ENCODE data around the gene C11orf24.
"Not testable (repeated sequence)": the region's sequence is repeated elsewhere in the genome, so short reads cannot be mapped to it uniquely, and the experiment has no call there.

The C11orf24 gene

DNA sequence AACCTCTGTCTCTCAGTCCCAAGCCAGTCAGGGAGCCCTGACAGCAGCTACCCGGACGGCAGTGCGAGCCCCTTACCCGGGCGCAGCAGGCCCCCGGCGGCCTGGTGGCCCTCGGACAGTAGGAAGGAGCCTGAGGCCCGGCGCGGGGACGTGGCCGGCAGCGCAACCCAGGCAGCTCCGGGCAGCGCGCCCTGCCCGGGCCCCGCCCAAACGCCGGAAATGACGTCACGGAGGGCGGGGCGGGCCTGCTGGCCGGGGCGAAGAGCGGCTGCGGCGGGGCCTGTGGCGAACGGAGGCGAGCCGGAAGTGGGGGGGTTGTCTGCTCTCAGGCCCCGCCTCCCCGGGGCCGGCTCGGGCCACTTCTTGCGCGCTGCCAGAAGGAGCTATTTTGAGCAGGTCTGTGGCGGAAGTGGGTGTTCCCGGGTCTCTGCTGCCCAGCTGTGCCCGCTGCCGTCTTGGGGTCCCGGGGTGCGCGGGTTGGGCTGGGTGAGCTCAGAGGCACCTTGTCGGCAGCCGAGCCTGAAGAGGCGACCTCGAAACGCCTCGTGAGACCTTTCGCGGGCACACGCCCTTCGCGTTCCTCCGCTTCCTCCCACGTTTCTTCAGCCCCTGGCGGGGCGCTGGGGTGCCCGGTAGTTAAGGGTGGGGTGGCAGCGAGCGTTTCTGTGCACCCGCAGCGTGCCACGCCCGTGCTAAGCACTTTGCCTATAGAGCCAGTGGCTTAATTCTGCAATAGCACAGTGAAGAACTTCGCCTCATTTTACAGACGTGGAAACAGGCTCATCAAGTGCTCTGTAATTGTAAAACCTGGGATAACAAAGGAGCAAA is at the start of gene C11orf24:
TSS of gene C11orf24 (minus strand) at position 193 of the 828 bp plus-strand sequence. CDS start 8,206 bp downstream, outside the sequence.
- DNase-seq, result peak; percentile 96

DNA sequence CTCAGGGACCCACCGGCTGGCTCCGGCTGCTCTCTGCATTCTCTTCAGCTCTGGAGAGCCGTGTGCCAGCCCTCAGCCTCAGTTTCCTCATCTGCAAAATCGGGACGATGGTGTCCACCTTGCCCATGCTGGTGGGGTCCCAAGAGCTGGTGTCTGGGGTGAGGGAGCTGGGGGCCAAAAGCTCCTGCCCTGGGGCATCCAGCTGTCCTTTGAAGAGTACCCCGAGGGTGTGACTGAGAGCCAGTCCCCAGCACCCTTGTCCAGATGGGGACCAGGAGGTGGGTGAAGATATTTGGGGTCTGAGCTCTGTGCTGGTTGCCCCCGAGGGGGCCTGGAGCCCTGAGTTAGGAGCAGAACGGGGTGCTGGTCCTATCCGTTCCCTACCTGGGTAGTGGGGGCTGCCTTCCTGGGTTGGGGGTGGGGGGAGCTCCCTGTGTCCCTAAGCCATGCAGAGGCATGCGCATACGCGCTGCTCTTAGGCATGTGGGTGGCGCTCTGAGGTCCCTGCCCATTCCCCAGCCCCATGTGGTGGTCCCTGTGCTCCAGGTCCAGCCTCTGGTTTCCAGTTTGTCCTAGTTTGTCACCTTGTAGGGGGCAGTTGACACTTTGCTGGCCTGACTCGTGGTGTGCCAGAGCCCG is 45.5 kb upstream of the C11orf24 start:
- no peak for DNase-seq

DNA sequence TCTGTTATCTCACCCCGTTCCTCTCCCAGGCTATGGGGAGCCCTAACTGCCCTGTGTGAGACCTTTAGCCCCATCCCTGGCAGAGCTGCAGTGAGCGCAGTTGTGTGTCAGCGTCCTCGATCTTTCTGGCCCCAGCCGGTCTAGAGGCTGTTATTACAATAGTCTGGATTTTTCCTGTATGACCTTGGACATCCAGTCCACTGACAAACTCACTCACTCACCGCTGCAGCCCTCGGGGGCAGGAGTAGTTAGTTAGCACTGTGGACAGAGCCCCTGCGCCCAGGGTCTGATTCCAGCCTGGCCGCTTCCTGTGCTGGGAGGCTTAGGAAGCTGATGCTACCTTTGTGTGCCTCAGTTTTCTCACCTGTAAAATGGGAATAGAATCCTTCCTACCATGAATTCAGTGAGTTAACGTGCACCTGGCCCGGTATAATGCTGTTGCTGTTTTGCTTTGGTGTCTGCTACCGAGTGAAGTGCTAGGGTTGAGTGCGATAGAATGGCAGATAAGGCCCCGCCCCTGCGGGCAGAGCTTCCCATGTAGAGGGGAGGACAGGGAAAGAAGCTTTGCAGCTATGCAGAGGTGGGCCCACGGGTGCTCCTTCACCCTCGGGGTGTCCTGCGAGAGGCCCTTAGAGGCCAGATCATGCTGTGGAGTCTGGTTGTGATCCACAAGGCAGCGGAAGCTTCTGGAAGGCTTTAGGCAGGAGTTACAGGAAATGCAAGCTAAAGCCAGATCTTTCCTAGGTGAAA is 43.6 kb upstream of the C11orf24 start:
- DNase-seq, result peak; percentile 61

DNA sequence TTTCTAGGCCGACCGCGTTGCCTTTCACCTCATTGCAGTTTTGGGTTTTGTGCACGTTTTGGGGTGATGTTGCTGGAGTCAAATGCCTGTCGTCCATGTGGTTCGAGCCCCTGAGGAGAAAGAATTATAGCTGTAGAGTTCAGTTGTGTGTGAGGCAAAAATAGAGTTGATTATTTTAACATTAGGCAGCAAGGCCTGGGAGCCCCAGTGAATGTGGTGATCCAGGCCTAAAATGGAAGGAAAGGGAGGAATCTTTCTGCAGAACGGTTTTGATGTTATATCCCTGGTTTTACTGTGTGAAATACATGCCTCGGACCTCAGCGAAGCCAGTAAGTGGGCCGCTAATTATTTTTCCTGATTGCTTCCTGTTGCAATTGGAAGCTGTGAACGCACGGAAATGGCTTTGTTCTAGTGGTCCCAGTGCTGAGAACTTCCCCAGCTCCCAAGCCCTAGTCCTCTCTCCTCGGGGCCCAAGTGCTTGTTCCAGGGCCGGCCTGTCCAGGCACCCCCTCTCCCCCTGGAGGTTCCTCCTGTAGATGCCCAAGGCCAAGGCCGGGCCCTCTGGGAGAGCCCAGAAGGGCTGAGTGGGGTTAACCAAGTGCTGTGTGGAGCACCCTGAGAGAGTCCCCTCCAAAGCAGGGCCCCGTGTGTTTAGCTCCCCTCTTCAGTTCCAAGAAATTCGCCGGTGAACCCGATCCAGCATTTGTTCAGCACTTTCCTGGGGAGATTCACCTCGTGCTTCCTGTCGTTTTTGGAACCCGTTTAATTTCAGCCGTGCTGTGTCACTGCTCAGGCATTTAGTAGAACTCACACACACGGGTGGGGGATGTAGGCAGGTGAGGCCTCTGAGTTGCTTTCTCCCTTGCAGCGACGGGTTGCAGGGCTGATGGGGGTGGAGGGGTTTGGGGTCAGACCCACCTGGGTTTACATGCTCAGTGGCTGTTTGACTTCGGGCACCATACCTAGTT is 42.7 kb upstream of the C11orf24 start:
- peak; percentile 52 for DNase-seq

DNA sequence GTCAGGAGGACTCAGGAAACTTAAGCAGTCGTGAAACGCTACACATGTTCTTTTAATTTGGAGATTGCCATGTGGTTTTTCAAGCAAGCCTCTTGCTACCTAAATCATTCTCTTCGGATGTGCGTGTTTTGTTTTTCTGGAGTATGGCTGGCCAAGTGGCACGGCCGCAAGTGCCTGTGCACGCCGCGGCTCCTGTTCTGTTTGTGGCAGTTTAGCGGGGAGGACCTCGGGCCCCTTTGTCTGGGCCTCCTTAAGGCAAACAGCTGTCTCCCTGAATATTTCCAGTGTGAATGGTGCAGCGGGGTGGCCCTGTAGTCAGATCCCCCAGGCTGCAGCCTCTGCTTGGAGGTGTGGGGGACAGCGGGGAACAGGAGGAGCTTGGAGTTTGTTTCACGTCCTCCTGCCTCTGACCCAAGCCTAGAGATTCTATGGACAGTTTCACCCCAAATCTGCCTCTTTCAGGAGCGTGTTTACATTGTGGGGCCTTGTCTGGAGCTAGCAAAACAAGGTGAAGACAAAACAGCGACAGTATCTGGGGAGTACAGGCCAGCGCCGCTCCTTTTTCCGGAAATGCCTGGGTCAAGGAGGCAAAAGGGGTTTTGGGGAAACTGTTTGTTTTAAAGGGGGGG is 41.9 kb upstream of the C11orf24 start:
- DNase-seq, result peak; percentile 54

DNA sequence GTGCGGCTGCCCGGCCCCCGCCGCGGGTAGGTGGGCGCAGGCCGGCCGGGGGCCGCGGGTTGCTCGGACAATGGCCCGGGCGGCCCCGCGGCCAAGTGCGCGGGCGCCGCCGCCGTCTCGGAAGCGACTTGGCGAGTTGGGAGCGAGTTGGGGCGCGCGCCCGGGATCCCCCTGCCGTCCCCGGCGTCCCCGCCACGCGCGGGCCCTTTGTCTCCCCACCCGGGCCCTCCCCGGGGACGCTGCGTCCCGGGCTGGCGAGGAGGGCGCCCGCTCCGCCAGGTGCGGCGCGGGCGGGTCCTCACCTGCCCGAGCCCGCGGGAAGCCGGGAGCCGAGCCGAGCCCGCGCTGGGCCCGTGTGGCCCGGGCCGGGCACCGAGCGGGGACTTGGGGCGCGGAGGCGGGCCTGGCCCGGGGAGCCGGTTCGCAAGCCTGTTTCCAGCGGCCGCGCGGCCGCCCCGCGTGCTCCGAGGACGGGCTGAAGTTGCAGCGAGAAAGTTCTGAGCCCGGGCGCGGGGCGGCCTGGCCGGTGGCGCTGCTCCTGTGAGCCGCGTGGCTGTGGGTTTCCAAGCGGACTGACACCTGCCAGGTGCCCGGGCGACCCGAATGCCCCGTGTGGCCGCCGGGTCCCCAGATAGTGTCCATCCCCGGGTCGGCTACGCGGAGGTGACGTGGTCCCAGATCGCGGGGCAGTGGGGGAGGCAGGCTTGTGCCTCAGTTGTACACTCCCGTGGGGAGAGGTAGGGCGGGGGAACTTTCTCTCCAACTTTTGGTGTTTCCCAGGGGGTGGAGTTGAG is 41.2 kb upstream of the C11orf24 start:
- DNase-seq, result peak; percentile 40

DNA sequence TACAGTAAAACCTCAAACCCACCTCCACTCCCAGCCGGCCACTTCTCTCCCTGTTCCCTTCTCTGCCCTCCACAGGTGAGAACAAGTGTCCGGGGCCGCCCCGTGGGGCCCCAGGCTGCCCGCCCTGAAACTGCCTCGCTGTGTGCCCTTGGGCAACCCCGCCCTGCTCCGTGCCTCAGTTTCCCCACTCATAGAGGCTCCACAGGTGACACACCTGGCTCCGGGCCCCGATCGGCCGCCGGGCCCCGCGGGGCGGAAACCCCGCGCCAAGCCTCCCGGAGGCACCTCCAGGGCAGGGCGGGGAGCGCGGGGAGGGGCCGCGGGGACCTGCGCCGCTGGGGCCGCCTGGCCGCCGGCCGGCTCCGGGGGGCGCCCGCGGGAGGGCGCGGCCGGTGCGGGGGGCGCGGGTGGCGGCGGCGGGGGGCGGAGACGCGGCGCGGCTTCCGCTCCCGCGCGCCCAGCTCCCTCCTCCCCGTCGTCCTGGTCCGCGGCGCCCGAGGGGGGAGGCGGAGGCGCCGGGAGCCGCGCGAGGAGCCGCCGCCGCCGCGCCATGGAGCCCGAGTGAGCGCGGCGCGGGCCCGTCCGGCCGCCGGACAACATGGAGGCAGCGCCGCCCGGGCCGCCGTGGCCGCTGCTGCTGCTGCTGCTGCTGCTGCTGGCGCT is 40.5 kb upstream of the C11orf24 start, which contains the start of gene LRP5:
TSS of gene LRP5 (plus strand) at position 475 of the 663 bp plus-strand sequence. CDS start at position 599, 124 bp downstream.
- DNase-seq, result peak; percentile 57

DNA sequence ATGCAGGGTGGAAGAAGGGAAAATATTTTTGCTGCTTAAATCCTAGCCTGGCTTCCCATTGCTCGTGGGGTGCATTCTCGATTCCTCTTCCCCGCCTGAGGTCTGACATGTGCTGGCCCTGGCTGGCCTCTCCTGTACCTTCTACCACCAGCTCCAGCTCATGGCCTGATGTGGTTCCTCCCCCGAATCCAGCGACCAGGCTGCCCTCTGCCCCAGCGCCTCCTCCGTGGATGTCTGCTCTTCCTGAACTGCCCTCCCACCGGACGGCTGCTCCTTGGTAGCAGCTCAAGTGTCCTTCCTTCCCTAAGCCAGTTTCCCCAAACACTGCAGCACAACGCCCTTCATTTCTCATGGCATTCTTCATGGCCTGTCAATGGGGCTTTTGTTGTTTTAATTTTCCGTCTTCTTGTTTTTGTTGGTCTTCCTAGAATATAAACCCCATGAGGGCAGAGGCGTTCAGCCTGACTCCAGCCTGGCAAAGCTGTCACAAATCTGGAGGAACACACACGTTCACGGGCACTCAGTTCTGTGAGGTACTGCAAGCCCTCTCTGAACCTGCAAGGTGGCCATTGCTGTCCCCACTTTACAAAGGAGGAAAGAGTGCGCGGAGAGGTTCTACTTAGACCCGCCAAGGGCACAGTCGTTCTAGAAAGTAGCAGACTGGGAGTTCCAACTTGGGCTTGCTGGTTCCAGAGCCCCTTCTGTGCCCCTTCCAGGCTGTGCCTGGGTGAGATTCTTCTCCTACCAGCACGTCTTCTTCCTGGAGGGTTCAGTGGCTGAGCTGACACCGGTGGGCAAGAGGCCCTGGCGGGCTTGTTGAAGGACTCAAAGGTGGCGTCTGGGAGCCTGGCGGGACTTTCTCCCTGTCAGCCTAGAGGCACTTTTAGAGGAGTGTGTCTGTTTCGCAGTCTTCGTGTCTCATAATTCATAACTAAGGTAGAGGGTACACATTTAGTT is 39.7 kb upstream of the C11orf24 start:
- DNase-seq, result no peak

DNA sequence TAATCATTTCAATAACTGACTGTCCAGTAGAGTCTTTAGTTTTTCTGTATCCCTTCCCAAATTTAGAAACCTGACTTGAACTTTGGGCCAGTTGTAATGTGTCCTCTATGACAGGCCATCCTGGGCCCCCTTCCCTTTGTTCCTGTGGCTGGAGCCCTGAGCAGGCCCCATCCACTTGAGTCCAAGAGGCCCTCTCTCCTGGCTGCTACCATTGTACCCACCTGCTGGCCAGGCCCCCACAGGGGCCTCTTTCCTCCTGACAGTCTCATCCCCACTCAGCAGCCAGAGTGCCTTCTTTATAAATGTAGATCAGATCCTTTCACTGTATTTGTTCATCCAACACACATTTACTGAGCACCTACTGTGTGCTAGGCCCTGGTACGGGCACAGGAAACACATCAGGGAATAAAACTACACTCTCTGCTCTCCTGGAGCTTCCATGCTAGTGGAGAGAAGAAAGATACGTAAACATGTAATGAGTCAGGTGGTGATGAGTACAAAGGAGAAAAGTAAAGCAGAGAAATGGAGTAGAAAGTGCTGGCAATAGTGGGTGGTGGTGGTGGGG is 37.9 kb upstream of the C11orf24 start:
- no peak for DNase-seq

DNA sequence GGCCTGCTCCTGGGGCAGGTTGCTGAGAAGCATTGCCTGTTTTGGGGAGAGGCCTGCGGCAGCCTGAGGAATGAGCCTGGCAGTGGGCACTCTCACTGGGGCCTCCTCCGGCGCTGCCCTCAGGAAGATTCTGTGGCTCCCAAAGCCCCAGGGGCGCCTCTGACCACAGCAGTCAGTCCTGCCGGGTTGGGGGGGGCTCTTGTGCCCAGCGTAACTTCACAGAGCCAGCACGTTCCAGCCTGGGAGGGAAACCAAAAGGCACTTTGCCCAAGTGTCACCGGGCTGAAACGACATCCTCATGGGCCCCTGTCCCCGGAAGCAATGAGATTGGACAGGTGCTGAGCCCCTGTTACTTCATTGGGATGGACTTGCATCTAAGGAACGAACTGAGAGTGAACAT is 36.3 kb upstream of the C11orf24 start:
- no peak for DNase-seq

DNA sequence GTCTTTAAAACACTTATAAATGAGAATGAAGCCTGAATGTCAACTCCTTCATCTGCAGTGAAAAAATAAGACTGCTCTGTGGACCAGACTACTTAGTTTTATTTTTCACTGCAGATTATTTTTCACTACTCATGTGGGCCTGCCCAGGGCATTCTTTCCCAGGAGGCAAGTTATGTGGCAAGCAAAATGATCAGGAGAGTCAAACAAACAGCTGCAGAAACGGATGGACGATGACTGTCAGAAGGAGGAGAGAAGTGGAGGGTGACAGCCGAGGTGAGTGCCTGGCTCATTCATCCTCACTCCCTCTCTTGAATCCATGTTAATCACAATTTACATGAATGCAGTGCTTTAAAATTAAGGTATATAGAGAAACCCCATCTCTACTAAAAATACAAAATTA is 34.9 kb upstream of the C11orf24 start:
- DNase-seq, result no peak

DNA sequence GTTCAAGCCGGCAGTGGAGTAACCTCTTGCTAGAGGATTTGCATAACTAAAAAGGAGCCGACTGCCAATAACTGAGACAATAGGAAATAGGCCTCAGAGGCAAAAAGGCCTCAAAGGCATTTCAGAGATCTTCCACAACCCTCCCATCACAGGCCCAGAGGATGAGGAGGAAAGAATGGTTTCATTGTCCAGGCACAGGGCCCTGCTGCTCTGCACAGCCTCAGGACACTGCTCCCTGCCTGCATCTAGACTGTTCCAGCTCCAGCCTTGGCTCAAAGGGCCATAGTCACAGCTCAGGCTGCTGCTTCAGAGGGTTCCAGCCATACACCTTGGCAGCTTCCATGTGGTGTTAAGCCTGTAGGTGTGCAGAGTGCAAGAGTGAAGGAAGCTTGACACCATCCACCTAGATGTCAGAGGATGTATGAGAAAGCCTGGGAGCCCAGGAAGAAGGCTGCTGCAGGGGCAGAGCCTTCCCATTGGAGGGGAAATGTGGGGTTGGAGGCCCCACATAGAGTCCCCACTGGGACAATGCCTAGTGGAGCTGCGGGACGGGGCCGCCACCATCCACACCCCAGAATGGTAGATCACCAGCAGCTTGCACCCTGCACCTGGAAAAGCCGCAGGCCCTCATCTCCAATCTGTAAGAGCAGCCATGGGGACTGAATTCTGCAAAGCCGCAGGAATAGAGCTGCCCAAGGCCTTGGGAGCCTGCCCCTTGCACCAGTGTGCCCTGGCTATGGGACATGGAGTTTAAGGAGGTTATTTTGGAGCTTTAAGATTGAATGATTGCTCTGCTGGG is 32.4 kb upstream of the C11orf24 start:
- DNase-seq, result no peak

DNA sequence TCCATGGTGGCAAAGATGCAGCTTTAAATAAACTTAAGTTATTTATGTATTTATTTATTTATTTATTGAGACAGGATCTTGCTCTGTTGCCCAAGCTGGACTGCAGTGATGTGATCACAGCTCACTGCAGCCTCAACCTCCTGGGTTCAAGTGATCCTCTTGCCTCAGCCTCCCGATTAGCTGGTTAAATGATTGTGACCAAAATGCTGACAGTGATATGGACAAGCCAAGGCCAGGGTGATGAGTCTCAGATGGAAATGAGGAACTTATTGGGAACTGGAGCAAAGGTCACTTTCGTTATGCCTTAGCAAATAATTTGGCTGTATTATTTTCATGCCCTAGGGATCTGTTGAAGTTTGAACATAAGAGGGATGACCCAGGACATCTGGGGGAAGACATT is 31.3 kb upstream of the C11orf24 start:
- no peak for DNase-seq

DNA sequence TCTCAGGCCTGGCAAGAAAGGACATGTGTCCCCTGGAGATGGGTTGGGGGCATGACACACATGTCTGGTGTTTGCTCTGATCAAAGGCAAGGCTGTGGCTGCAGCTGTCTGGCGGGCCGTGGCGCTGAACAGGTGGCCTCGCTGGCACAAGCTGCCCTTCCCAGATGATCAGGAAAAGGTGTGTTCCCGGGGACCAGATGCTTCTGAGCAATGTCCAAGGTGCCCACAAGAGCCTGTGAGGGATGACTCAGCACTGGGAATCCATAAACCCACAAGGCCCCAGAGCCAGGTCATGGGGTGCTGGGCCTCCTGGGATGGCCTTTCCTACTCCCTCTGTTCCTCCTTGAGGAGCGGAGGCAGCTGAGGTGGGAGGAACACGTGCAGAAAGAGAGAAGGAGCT is 30.9 kb upstream of the C11orf24 start:
- DNase-seq, result no peak

DNA sequence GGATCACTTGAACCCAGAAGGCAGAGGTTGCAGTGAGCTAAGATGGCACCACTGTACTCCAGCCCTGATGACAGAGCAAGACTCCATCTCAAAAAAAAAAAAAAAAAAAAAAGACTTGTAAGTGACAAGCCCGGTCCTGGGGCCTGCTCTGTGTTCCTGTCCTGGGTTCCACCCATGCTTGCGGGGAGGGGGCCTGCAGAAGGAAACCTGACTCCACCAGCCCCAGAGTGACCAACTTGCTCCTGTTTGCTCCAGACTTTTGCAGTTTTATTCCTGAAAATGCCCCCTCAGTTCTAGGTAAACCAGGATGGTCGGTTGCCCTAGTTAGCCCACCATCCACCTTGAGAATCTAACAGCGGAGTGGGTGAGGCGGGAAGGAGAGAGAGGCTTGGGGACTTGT is 30.5 kb upstream of the C11orf24 start:
- DNase-seq, result no peak

DNA sequence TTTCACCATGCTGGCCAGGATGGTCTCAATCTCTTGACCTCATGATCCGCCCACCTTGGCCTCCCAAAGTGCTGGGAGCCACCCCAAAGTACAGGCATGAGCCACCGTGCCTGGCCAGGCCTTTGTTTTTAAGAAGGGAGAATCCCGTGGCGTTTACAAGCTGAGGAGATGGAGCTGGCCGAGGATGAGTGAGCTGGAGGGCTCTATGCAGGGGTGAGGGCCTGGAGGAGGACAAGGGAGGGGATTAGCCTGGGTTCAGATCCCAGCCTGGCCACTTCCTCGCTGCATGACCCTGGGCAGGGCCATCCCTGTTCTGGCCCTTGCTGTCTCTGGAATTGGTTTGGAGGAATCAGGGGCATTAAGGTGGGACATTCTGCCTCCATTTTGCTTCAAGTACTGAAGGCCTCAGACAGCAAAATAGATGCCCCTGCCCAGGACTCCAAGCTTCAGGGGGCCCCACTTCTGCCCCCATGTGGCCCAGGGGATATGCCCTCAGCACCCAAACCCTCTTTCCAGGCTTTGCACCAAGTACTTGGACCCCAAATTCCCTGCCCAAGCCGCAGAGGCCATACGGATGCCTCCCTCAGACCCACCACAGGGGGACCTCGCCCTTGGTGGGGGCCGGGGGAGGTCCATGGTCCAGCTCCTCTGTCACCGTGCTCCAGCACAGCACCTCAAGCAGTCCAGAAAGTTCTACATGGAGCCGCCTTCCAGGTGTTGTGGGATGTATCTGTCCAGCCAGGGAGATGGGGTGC is 28.5 kb upstream of the C11orf24 start:
- no peak for DNase-seq

DNA sequence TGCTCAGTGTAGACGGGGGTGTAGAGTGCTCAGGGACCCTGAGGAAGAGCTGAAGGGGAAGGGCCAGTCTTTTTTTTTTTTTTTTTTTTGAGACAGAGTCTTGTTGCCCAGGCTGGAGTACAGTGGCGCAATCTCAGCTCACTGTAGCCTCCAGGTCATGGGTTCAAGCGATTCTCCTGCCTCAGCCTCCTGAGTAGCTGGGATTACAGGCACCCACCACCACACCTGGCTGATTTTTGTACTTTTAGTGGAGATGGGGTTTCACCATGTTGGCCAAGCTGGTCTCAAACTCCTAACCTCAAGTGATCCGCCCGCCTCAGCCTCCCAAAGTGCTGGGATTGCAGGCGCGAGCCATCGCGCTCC is 27.7 kb upstream of the C11orf24 start:
- DNase-seq, result not testable (repeated sequence)
